ENCODE results near the gene NECTIN4. TPM values are rescaled to one million over a fixed set of nuclear protein-coding genes. Genes with fewer than 3 reads are reported as not detected.
A peak's percentile ranks its signal among the peaks of the same experiment; 100 is the strongest.
"Not testable (repeated sequence)": the region's sequence is repeated elsewhere in the genome, so short reads cannot be mapped to it uniquely, and the experiment has no call there.

Gene NECTIN4
- total RNA-seq, 1 donor from 2014 or later = 13.6 TPM

DNA sequence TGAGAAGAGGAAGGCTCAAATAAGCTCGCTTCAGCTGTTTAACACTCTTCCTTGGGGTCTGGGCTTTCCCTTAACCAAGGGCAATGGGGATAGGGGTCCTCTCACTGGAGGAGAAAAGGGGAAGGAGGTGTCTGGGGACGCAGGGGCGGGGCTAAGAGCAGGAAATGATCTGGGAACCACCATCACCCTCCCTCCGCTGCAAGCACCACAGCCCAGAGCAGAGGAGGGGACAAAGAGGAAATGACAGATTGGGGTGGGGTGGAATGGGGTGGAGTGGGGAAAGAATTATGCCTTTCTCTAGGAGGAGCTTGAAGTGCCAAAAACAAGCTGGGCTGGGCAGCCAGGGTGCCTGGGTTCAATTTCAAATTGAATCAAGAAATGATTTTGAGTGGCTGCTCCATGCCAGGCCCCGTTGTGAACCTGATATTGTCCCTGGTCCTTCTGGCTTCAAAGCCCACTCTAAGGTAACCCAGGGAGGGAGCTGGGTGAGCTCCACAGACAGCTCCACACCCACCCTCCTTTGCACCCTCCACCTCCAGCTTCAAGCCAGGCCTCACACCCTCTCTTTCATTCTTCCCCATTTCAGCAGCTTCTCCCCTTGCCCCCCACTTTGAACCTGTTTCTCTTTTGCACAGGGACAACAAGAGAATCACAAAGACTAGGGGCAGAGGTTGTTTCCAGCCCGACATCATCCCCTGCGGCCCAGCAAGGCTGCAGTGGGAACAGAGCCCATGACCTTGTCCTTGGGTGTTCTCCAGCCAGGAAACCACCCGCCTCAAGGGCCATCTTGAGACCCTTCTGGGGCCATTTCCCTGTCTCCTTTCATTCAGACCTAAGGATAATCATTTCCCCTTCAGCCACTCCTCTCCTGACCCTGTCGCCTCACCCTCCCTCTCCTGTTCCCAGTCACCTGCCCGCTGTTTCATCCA lies 20.8 kb downstream of the NECTIN4 start:
- Histone ChIP-seq H3K4me3 (ENCODE audit: low read depth, low read length) (no peak overlapping the region), H3K27me3 (ENCODE audit: control insufficient read depth, insufficient read depth, low read length) (no peaks in the 10 kb centered on the region), H3K36me3 (ENCODE audit: control insufficient read depth, insufficient read depth, low read length) (no peaks in the 10 kb centered on the region)
- no peak for DNase-seq (ENCODE audit: low read depth)
- no peak for TF ChIP-seq CTCF (IDR thresholded peaks at IDR 0.05; ENCODE audit: insufficient read depth, low read length, poor library complexity, severe bottlenecking)

DNA sequence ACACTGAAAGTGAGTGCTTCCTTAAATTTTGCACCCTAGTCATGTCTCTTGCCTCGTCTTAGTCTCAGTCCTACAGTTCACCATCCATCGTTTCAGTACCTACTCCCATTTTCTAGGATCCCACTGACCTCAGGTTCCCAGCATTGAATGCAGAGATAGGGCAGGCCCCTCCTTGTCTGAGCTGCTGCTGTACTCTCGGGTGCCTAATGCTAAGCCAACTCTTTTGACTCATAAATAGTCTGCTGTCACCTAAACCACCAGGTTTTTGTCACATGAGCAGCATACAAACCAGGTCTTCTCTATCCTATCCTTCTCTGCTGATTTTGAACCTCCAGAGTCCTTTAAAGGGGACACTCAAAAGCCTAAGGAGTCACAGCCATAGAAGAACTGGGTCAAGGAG lies 22.7 kb downstream of the NECTIN4 start:
- no peak for DNase-seq (ENCODE audit: low read depth)
- Histone ChIP-seq H3K4me3 (ENCODE audit: low read depth, low read length) (no peak overlapping the region), H3K27me3 (ENCODE audit: control insufficient read depth, insufficient read depth, low read length) (no peaks in the 10 kb centered on the region), H3K36me3 (ENCODE audit: control insufficient read depth, insufficient read depth, low read length) (no peaks in the 10 kb centered on the region)
- TF ChIP-seq CTCF (IDR thresholded peaks at IDR 0.05; ENCODE audit: insufficient read depth, low read length, poor library complexity, severe bottlenecking) = no peak

DNA sequence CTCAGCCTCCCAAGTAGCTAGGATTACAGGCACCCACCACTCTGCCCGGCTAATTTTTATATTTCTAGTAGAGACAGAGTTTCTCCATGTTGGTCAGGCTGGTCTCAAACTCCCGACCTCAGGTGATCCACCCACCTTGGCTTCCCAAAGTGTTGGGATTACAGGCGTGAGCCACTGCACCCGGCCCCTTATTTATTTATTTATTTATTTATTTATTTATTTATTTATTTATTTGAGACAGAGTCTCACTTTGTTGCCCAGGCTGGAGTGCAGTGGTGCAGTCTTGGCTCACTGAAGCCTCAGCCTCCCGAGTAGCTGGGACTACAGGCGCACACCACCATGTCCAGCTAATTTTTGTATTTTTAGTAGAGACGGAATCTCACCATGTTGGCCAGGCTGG lies 23.7 kb downstream of the NECTIN4 start:
- not testable (repeated sequence) for H3K4me3 ChIP-seq (ENCODE audit: low read depth, low read length); H3K36me3 ChIP-seq (ENCODE audit: control insufficient read depth, insufficient read depth, low read length); DNase-seq (ENCODE audit: low read depth); H3K27me3 ChIP-seq (ENCODE audit: control insufficient read depth, insufficient read depth, low read length)

GRCh38 chr1:161063936-161064335 lies 25.4 kb downstream of the NECTIN4 start:
- H3K36me3 ChIP-seq (ENCODE audit: control insufficient read depth, insufficient read depth, low read length); DNase-seq (ENCODE audit: low read depth); H3K4me3 ChIP-seq (ENCODE audit: low read depth, low read length); H3K27me3 ChIP-seq (ENCODE audit: control insufficient read depth, insufficient read depth, low read length): not testable (repeated sequence)

- Histone ChIP-seq H3K4me3 (ENCODE audit: low read depth, low read length) (no peak overlapping the region), H3K27me3 (ENCODE audit: control insufficient read depth, insufficient read depth, low read length) (no peaks in the 10 kb centered on the region), H3K36me3 (ENCODE audit: control insufficient read depth, insufficient read depth, low read length) (no peaks in the 10 kb centered on the region)
- TF ChIP-seq CTCF (IDR thresholded peaks at IDR 0.05; ENCODE audit: insufficient read depth, low read length, poor library complexity, severe bottlenecking) = no peak
- no peak for DNase-seq (ENCODE audit: low read depth)
Observed at GRCh38 chr1:161061419-161061818, 27.9 kb downstream of the NECTIN4 start.

DNA sequence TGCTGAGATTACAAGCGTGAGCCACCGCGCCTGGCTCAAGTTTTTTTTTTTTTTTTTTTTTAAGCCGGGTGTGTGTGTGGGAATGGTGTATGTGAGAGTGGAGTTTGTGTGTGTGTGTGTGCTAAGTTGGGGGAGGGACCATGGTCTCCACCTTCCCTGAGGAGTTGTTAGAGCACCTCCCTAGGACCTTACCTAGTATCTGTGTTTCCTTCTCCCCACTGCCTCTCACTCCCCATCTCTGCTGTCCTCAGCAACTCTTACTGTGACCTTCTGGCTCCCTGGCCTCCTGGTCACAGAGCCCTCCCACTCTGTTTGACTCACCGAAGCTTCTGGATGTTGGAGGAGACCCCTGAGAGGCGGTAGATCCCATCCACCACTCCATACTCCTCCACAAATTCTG lies 30.1 kb downstream of the NECTIN4 start:
- no peak overlapping the region for H3K4me3 ChIP-seq (ENCODE audit: low read depth, low read length)
- no peak for TF ChIP-seq CTCF (IDR thresholded peaks at IDR 0.05; ENCODE audit: insufficient read depth, low read length, poor library complexity, severe bottlenecking)
- DNase-seq (ENCODE audit: low read depth) = no peak
- H3K36me3 ChIP-seq (ENCODE audit: control insufficient read depth, insufficient read depth, low read length) = no peaks in the 10 kb centered on the region
- no peaks in the 10 kb centered on the region for H3K27me3 ChIP-seq (ENCODE audit: control insufficient read depth, insufficient read depth, low read length)

DNA sequence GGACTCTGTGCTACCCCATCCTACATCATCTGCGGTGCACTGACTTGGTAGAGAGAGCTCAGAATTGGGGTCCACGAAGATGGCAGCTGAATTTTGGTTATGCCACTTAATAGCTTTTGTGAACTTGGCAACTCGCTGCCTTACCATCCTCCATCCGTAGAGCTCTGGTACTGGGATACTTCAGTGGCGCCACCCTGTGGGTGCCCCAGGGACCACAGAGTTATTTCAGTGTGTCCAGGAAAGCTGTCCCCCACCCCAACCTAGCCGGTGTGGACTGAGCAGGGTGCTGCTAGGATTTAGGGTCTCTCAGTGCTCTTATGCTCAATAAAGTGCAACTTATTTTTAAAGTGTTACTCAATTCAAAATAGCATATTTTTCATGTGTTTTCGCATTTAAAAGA lies 34.6 kb downstream of the NECTIN4 start:
- peak; percentile 2 for TF ChIP-seq CTCF (IDR thresholded peaks at IDR 0.05; ENCODE audit: insufficient read depth, low read length, poor library complexity, severe bottlenecking)

More for the DNA sequence above, 34.6 kb downstream of the NECTIN4 start:
- no peak for DNase-seq (ENCODE audit: low read depth)
- Histone ChIP-seq H3K27me3 (ENCODE audit: control insufficient read depth, insufficient read depth, low read length) (no peaks in the 10 kb centered on the region), H3K36me3 (ENCODE audit: control insufficient read depth, insufficient read depth, low read length) (no peaks in the 10 kb centered on the region), H3K4me3 (ENCODE audit: low read depth, low read length) (no peak overlapping the region)

Data from kidney epithelial cell (primary cell).